PC-9 (cell line): ENCODE results near the gene CCM2. TPM values are rescaled to one million over a fixed set of nuclear protein-coding genes. Genes with fewer than 3 reads are reported as not detected.

Experiments
- BruUV-seq: library from RNA; stranded (reverse); fragments of 400-500 nt; replicated peaks from 2 replicates; lab custom pipeline; 2021; lab: Mats Ljungman, UMichigan
- CTCF ChIA-PET: fragments of 300-600 bp; sonication (Branson Sonifier 250); formaldehyde crosslinking; loops from one replicate; lab custom pipeline; 2022; ENCODE audit warnings: antibody characterized with exemption; lab: Charles Lee
- POLR2A ChIA-PET: fragments of 300-600 bp; sonication (Branson Sonifier 250); formaldehyde crosslinking; loops from one replicate; lab custom pipeline; 2022; ENCODE audit warnings: antibody characterized with exemption; ENCODE audit not compliant: unreplicated experiment; lab: Charles Lee
- DNase-seq, 2 experiments: peaks; one replicate each; pipeline versions ENCODE4 v3.0.0 to v3.0.0-alpha.2; 2015 to 2022; ENCODE audit warnings: mixed read lengths in 1 of 2
- H2AFZ ChIP-seq: fragments of 200-600 bp; sonication (generic); 2 replicates; pipeline ENCODE4 v1.8.1; 2017; ENCODE audit warnings: antibody characterized with exemption
- H3F3A ChIP-seq: fragments of 200-600 bp; sonication (generic); 2 replicates; pipeline ENCODE4 v1.8.1; 2017; ENCODE audit warnings: antibody characterized with exemption, mild to moderate bottlenecking, low read depth; ENCODE audit not compliant: insufficient read depth
- H3K27ac ChIP-seq: fragments of 200-600 bp; sonication (generic); 2 replicates; pipeline ENCODE4 v1.6.1; 2016; ENCODE audit warnings: mixed run types
- H3K27me3 ChIP-seq: fragments of 200-600 bp; sonication (generic); 2 replicates; pipeline ENCODE4 v1.6.1; 2016; ENCODE audit warnings: low read depth, mixed run types; ENCODE audit not compliant: insufficient read depth
- H3K36me3 ChIP-seq: fragments of 200-600 bp; sonication (generic); 2 replicates; pipeline ENCODE4 v1.6.1; 2016; ENCODE audit warnings: low read depth, mixed run types
- H3K4me1 ChIP-seq: fragments of 200-600 bp; sonication (generic); replicated peaks from 2 replicates; pipeline ENCODE4 v1.6.1; 2016; ENCODE audit warnings: mixed run types; ENCODE audit not compliant: insufficient read depth
- H3K4me2 ChIP-seq: fragments of 200-600 bp; sonication (generic); 2 replicates; pipeline ENCODE4 v1.6.1; 2017; ENCODE audit warnings: mixed run types
- H3K4me3 ChIP-seq: fragments of 200-600 bp; sonication (generic); 2 replicates; pipeline ENCODE4 v1.6.1; 2016; ENCODE audit warnings: mixed run types
- H3K79me2 ChIP-seq: fragments of 200-600 bp; sonication (generic); 2 replicates; pipeline ENCODE4 v1.6.1; 2017; ENCODE audit warnings: low read depth, mixed run types
- H3K9me2 ChIP-seq: fragments of 200-600 bp; sonication (generic); 2 replicates; pipeline ENCODE4 v1.8.1; 2017; ENCODE audit warnings: mild to moderate bottlenecking; ENCODE audit not compliant: insufficient read depth
- H3K9me3 ChIP-seq: fragments of 200-600 bp; sonication (generic); 2 replicates; pipeline ENCODE4 v1.8.1; 2016; ENCODE audit warnings: low read depth; ENCODE audit not compliant: insufficient read depth
- H4K20me1 ChIP-seq: fragments of 200-600 bp; sonication (generic); 2 replicates; pipeline ENCODE4 v1.8.1; 2017; ENCODE audit not compliant: insufficient read depth
- EZH2 ChIP-seq: fragments of 200-600 bp; sonication (generic); IDR thresholded peaks from 2 replicates; pipeline ENCODE4 v1.8.0; 2017; ENCODE audit warnings: antibody characterized with exemption, low read depth
- intact Hi-C: fragments of 100-400 bp; cut with micrococcal nuclease; formaldehyde crosslinking; loops from one replicate; pipeline ENCODE4 v1.10.0; 2022; ENCODE audit not compliant: unreplicated experiment
- total RNA-seq: library from RNA; stranded (reverse); gene quantifications from 2 replicates; pipeline ENCODE4 v1.2.3, GENCODE V29; 2021
- TF ChIP-seq, protein P1 (sequence below): fragments of 200-600 bp; sonication (generic); conservative IDR thresholded peaks from 2 replicates; pipeline ENCODE4 v1.6.1; 2017; ENCODE audit warnings: mixed run types, antibody characterized with exemption, mild to moderate bottlenecking, moderate library complexity

Gene CCM2
- total RNA-seq, 1 experiment from 2014 or later, result 54.2 TPM

GRCh38 chr7:45070254-45070642 lies 70.2 kb downstream of the CCM2 start:
- Histone ChIP-seq H3K4me1 (peaks cover 10% of the 10 kb centered on the region), H3K4me2 (no peak overlapping the region), H3K79me2 (no peaks in the 10 kb centered on the region), H3K9me3 (no peaks in the 10 kb centered on the region), H3K4me3 (no peak overlapping the region), H3K9me2 (no peaks in the 10 kb centered on the region), H4K20me1 (no peaks in the 10 kb centered on the region), H3K27me3 (no peaks in the 10 kb centered on the region), H3K27ac (no peak overlapping the region), H2AFZ (no peak overlapping the region), H3F3A (peaks cover 11% of the 10 kb centered on the region; the same call in 1 of the 2 replicates), H3K36me3 (no peaks in the 10 kb centered on the region; the same call in 1 of the 2 replicates)
- CTCF ChIA-PET, result no interaction called here
- POLR2A ChIA-PET, result no interaction called here
- TF ChIP-seq, protein P1, sequence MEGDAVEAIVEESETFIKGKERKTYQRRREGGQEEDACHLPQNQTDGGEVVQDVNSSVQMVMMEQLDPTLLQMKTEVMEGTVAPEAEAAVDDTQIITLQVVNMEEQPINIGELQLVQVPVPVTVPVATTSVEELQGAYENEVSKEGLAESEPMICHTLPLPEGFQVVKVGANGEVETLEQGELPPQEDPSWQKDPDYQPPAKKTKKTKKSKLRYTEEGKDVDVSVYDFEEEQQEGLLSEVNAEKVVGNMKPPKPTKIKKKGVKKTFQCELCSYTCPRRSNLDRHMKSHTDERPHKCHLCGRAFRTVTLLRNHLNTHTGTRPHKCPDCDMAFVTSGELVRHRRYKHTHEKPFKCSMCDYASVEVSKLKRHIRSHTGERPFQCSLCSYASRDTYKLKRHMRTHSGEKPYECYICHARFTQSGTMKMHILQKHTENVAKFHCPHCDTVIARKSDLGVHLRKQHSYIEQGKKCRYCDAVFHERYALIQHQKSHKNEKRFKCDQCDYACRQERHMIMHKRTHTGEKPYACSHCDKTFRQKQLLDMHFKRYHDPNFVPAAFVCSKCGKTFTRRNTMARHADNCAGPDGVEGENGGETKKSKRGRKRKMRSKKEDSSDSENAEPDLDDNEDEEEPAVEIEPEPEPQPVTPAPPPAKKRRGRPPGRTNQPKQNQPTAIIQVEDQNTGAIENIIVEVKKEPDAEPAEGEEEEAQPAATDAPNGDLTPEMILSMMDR, result no peak
- no peak for TF ChIP-seq EZH2
- DNase-seq, result no peak
- intact Hi-C loops, result no loop called here
- BruUV-seq, result no TSS peak

DNA sequence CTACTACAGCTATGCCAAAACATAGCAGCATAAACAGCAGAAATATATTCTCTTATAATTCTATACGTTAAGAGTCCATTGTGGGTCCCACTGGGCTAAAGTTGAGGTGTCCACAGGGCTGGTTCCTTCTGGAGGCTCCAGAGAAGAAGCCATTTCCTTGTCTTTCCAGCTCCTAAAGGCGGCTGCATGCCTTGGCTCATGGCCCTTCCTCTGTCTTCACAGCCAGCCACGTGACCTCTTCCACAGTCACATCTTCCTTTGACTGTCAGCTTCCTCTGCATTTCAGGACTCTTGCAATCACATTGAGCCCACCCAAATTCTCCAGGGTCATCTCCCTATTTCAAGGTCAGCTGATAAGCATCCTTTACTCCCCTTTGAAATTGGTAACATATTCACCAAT lies 71.5 kb downstream of the CCM2 start:
- DNase-seq, result no peak
- intact Hi-C loops, result no loop called here
- Histone ChIP-seq H4K20me1 (no peaks in the 10 kb centered on the region), H3F3A (peaks cover 11% of the 10 kb centered on the region; the same call in 1 of the 2 replicates), H3K27me3 (no peaks in the 10 kb centered on the region), H3K4me3 (no peak overlapping the region), H2AFZ (no peak overlapping the region), H3K4me1 (peaks cover 10% of the 10 kb centered on the region), H3K36me3 (no peaks in the 10 kb centered on the region; the same call in 1 of the 2 replicates), H3K79me2 (no peaks in the 10 kb centered on the region), H3K9me2 (no peaks in the 10 kb centered on the region), H3K27ac (no peak overlapping the region), H3K9me3 (no peaks in the 10 kb centered on the region), H3K4me2 (no peak overlapping the region)
- ChIA-PET CTCF (no interaction called here), POLR2A (no interaction called here)
- no TSS peak for BruUV-seq
- TF ChIP-seq EZH2, result no peak
- TF ChIP-seq, protein P1, result no peak

GRCh38 chr7:45072131-45073030 lies 72.4 kb downstream of the CCM2 start:
- CTCF ChIA-PET, result interaction anchor here (0.5 kb wide), 1 partner anchor 217 kb away, joined by 6 read pairs; no protein-coding TSS in a partner anchor
- no peak overlapping the region for H3K4me3 ChIP-seq

More at GRCh38 chr7:45072131-45073030, 72.4 kb downstream of the CCM2 start:
- H4K20me1 ChIP-seq, result no peaks in the 10 kb centered on the region
- no peak overlapping the region for H3K27ac ChIP-seq
- no peaks in the 10 kb centered on the region for H3K9me3 ChIP-seq
- POLR2A ChIA-PET, result no interaction called here
- H3K27me3 ChIP-seq, result no peaks in the 10 kb centered on the region
- H3K36me3 ChIP-seq, result no peaks in the 10 kb centered on the region; the same call in 1 of the 2 replicates
- no peak for TF ChIP-seq EZH2
- TF ChIP-seq, protein P1, result no peak
- H3K4me2 ChIP-seq, result no peak overlapping the region
- H3K4me1 ChIP-seq, result peaks cover 10% of the 10 kb centered on the region
- H2AFZ ChIP-seq, result no peak overlapping the region
- H3F3A ChIP-seq, result peaks cover 11% of the 10 kb centered on the region; the same call in 1 of the 2 replicates
- intact Hi-C loops, result no loop called here
- no peaks in the 10 kb centered on the region for H3K9me2 ChIP-seq
- no peaks in the 10 kb centered on the region for H3K79me2 ChIP-seq
- no TSS peak for BruUV-seq
- DNase-seq, result no peak
